Activated B cell treated with CpG ODN at 0.5 μM for 24 hours (primary cell): ENCODE data around the gene TP53BP1. TPM values are rescaled to one million over a fixed set of nuclear protein-coding genes. Genes with fewer than 3 reads are reported as not detected.

Source experiments
- ATAC-seq: fragments of 200-7000 bp; cut with Tn5 transposase; one replicate; pipeline ENCODE4 v1.10.0; 2021; ENCODE audit warnings: low read depth, mild to moderate bottlenecking, moderate library complexity
- CTCF ChIA-PET: fragments of 350-600 bp; sonication (Branson Sonifier 250); formaldehyde crosslinking; loops from one replicate; lab custom pipeline; 2021; ENCODE audit warnings: antibody characterized with exemption; lab: Charles Lee
- POLR2A ChIA-PET: fragments of 350-600 bp; sonication (Branson Sonifier 250); formaldehyde crosslinking; loops from one replicate; lab custom pipeline; 2021; ENCODE audit warnings: antibody characterized with exemption; lab: Charles Lee
- DNase-seq: peaks from one replicate; pipeline ENCODE4 v3.0.0; 2022
- H3K27ac Mint-ChIP-seq: one replicate; pipeline ENCODE4 v1.8.0; 2020; ENCODE audit warnings: mixed read lengths
- H3K27me3 Mint-ChIP-seq: one replicate; pipeline ENCODE4 v1.8.0; 2021; ENCODE audit warnings: mixed read lengths
- H3K36me3 Mint-ChIP-seq: one replicate; pipeline ENCODE4 v1.8.0; 2021; ENCODE audit warnings: low read depth, mixed read lengths
- H3K4me1 Mint-ChIP-seq: one replicate; pipeline ENCODE4 v1.8.0; 2021; ENCODE audit warnings: mixed read lengths
- H3K4me3 Mint-ChIP-seq: one replicate; pipeline ENCODE4 v1.8.0; 2020; ENCODE audit warnings: mild to moderate bottlenecking, mixed read lengths
- H3K9me3 Mint-ChIP-seq: one replicate; pipeline ENCODE4 v1.8.0; 2020; ENCODE audit warnings: mixed read lengths
- CTCF ChIP-seq: fragments of 200-600 bp; IDR thresholded peaks from one replicate; pipeline ENCODE4 v1.8.0; 2022; ENCODE audit warnings: antibody characterized with exemption, mild to moderate bottlenecking
- intact Hi-C: fragments of 100-400 bp; cut with micrococcal nuclease; formaldehyde crosslinking; loops from one replicate; pipeline ENCODE4 v1.15.1; 2024
- total RNA-seq: library from RNA; stranded (reverse); gene quantifications from 2 replicates; pipeline ENCODE4 v1.2.3, GENCODE V29; 2022

TP53BP1 gene
- total RNA-seq, 1 donor from 2014 or later, result 53.9 TPM

DNA sequence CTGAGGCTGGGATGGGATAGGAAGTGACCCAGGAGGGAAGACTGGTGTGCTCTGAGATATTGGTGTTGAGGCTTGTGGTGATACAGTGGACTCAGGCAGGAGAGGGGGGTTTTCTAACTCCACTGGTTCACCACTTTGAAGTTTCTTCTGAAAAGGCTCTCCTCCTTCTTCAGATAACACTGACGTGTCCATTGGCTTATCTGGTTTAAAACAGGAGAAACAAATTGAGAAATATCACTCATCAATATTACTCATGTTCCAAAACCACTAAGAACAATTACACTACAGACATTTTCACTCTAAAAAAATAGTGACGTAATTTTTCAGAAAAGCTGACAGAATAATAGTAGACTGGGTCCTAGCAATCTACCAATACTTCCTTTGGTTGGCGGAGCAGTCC lies 23.1 kb downstream of the TP53BP1 start:
- Mint-ChIP-seq H3K4me3 (no peak overlapping the region), H3K27me3 (no peaks in the 10 kb centered on the region), H3K36me3 (peaks cover 81% of the 10 kb centered on the region), H3K27ac (no peak overlapping the region), H3K9me3 (no peaks in the 10 kb centered on the region), H3K4me1 (no peaks in the 10 kb centered on the region)
- CTCF ChIA-PET, result no interaction called here
- POLR2A ChIA-PET, result no interaction called here
- DNase-seq, result no peak
- no peak for TF ChIP-seq CTCF
- intact Hi-C loops, result no loop called here
- no peak for ATAC-seq

DNA sequence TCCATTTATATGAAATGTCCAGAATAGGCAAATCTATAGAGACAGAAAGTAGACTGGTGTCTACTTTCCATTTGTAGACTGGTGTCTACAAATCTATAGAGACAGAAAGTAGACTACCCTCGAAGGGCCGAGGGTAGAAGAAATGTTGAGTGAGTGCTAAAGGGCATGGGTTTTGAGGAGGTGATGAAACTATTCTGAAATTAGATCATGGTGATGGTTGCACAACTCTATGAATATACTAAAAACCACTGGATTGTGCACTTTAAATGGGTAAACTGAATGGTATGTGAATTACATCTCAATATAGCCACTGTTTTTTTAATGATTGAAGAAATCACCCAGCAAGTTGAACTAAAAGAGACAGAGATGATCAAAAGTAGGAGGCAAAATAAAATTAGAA lies 27.9 kb downstream of the TP53BP1 start:
- H3K4me1 Mint-ChIP-seq, result no peaks in the 10 kb centered on the region

DNA sequence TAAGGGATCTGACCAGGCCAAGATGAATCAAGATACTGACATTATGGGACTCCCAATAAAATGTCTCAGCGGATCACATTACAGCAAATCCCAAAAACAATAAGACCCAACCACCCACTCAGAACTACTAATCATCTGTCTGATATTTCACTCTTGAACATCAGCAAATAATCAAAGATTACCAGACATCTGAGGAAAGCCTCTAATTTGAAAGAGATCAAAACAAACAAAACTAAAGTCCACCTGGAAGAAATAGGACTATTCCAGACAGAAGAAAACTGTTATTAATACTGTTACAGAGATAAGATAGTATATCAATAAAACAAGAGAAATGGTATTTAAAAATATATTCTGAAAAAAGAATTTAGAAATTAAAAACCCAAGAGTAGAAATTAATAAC lies 29.0 kb downstream of the TP53BP1 start:
- no peak overlapping the region for H3K27ac Mint-ChIP-seq
- H3K36me3 Mint-ChIP-seq, result peaks cover 66% of the 10 kb centered on the region

More for the DNA sequence above, 27.9 kb downstream of the TP53BP1 start:
- Mint-ChIP-seq H3K9me3 (no peaks in the 10 kb centered on the region), H3K4me3 (no peak overlapping the region), H3K27ac (no peak overlapping the region), H3K36me3 (peaks cover 70% of the 10 kb centered on the region), H3K27me3 (no peaks in the 10 kb centered on the region)
- DNase-seq, result no peak
- POLR2A ChIA-PET, result no interaction called here
- no peak for TF ChIP-seq CTCF
- no peak for ATAC-seq
- CTCF ChIA-PET, result no interaction called here
- intact Hi-C loops, result no loop called here

DNA sequence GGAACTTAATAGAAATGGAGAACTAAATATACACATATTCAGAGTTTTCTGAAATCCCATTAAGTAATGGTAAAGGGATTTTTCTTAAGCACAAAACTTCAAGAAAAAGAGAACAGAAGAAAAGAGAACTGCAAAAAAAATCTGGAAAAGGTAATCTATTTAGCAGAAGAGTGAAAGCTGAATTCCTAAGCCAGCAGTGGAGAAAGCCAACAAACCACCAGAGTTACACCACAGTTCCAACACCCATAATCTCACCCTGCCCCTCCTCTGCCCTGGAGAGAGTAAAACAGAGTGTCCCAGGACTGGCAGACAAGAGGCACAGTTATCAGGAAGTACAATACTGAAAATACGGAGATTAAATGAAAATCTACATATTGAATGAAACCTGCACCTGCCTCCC lies 29.4 kb downstream of the TP53BP1 start:
- H3K4me3 Mint-ChIP-seq, result no peak overlapping the region
- intact Hi-C loops, result no loop called here
- ChIA-PET POLR2A (no interaction called here), CTCF (no interaction called here)
- ATAC-seq (no peak), DNase-seq (no peak)
- no peaks in the 10 kb centered on the region for H3K4me1 Mint-ChIP-seq
- no peaks in the 10 kb centered on the region for H3K9me3 Mint-ChIP-seq
- TF ChIP-seq CTCF, result no peak
- H3K27me3 Mint-ChIP-seq, result no peaks in the 10 kb centered on the region
- H3K27ac Mint-ChIP-seq, result no peak overlapping the region
- peaks cover 64% of the 10 kb centered on the region for H3K36me3 Mint-ChIP-seq

More for the DNA sequence above, 29.0 kb downstream of the TP53BP1 start:
- CTCF ChIA-PET, result no interaction called here
- DNase-seq, result no peak
- TF ChIP-seq CTCF, result no peak
- Mint-ChIP-seq H3K9me3 (no peaks in the 10 kb centered on the region), H3K27me3 (no peaks in the 10 kb centered on the region), H3K4me3 (no peak overlapping the region), H3K4me1 (no peaks in the 10 kb centered on the region)
- intact Hi-C loops, result no loop called here
- POLR2A ChIA-PET, result no interaction called here
- ATAC-seq, result no peak

DNA sequence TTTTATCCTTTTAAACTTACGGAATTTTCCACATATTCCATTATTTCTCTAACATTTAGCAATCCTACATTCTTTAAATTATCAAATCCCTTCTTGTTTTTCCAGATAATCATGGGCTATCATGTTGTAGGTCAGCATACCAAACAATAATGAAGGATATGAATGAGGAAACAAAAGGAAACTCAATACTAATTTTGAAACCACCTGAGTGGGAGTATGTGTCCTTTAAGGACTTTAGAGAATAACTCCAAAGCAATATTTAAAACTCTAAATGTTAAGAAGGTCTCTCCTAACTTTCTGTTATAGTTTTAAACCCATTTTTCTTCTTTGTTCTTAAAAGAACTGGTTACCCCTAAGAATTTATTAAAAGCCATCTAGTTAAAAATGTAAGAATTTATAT lies 43.0 kb downstream of the TP53BP1 start:
- ATAC-seq (no peak), DNase-seq (no peak)
- Mint-ChIP-seq H3K4me3 (no peak overlapping the region), H3K27me3 (no peaks in the 10 kb centered on the region), H3K4me1 (no peaks in the 10 kb centered on the region), H3K27ac (no peak overlapping the region), H3K9me3 (no peaks in the 10 kb centered on the region), H3K36me3 (peaks cover 27% of the 10 kb centered on the region)
- POLR2A ChIA-PET, result no interaction called here
- no peak for TF ChIP-seq CTCF
- CTCF ChIA-PET, result interaction anchor here (1.0 kb wide), 1 partner anchor 64 kb away, joined by 3 read pairs; no protein-coding TSS in a partner anchor
- intact Hi-C loops, result no loop called here
